Endothelial cell of umbilical vein (primary cell): Measurements from ENCODE around the gene PTCHD4. TPM values are rescaled to one million over a fixed set of nuclear protein-coding genes. Genes with fewer than 3 reads are reported as not detected.

ENCODE experiments used
- Bru-seq: library from RNA; stranded (reverse); fragments of 400-500 nt; gene quantifications from one replicate; lab custom pipeline; 2021; lab: Mats Ljungman, UMichigan
- BruChase-seq, 2 experiments: library from RNA; stranded (reverse); fragments of 400-500 nt; gene quantifications; one replicate each; lab custom pipeline; 2021; lab: Mats Ljungman, UMichigan
- BruUV-seq: library from RNA; stranded (reverse); fragments of 400-500 nt; replicated peaks from 2 replicates; lab custom pipeline; 2021; lab: Mats Ljungman, UMichigan
- CTCF ChIA-PET: fragments of 300-600, 350-600 bp; sonication (Branson Sonifier 250); formaldehyde crosslinking; loops from one replicate; lab custom pipeline; 2021; ENCODE audit warnings: antibody characterized with exemption, inconsistent platforms; lab: Charles Lee
- POLR2A ChIA-PET: fragments of 300-600, 350-600 bp; sonication (Branson Sonifier 250); formaldehyde crosslinking; loops from one replicate; lab custom pipeline; 2021; ENCODE audit warnings: antibody characterized with exemption, inconsistent platforms; lab: Charles Lee
- DNase-seq: peaks from one replicate; pipeline ENCODE4 v3.0.0-alpha.2; 2011; ENCODE audit warnings: low read depth, low spot score
- FAIRE-seq: peaks from 2 replicates; lab custom pipeline; 2011; peaks lifted over from hg19 to GRCh38; lab: Jason Lieb, UNC
- H2AFZ ChIP-seq: 2 replicates; pipeline ENCODE4 v1.6.0; 2012; ENCODE audit warnings: low read depth, low read length, control low read depth, inconsistent platforms
- H3K27ac ChIP-seq: 2 replicates; pipeline ENCODE4 v1.5.1; 2011; ENCODE audit warnings: low read depth, mild to moderate bottlenecking, control low read depth, low read length, moderate library complexity; ENCODE audit not compliant: insufficient read depth
- H3K27me3 ChIP-seq, 2 experiments: 2 replicates each; pipeline versions ENCODE4 v1.6.0 to v1.6.1; 2011; ENCODE audit warnings: low read length in 2 of 2, mixed read lengths in 1 of 2; ENCODE audit not compliant: control insufficient read depth in 2 of 2, insufficient read depth in 2 of 2
- H3K36me3 ChIP-seq, 2 experiments: 2 replicates in 1 of 2; 3 replicates in 1 of 2; pipeline ENCODE4 v1.5.1; 2011; ENCODE audit warnings: low read length in 2 of 2, mild to moderate bottlenecking in 1 of 2, moderate library complexity in 1 of 2; ENCODE audit not compliant: control insufficient read depth in 2 of 2, insufficient read depth in 2 of 2; ENCODE audit errors: extremely low read depth in 1 of 2
- H3K4me1 ChIP-seq: 3 replicates; pipeline ENCODE4 v1.5.1; 2011; ENCODE audit warnings: mild to moderate bottlenecking, low read length; ENCODE audit not compliant: control insufficient read depth, insufficient read depth; ENCODE audit errors: extremely low read depth
- H3K4me2 ChIP-seq: 2 replicates; pipeline ENCODE4 v1.6.1; 2011; ENCODE audit warnings: low read length, control low read depth, mixed read lengths; ENCODE audit not compliant: insufficient read depth
- H3K4me3 ChIP-seq, 3 experiments: fragments of 200-600 bp in 1 of 3; sonication (generic), shearing (Covaris generic) in 1 of 3; replicated peaks in 1 of 3; 2 replicates each; pipeline ENCODE4 v1.5.1; 2011 to 2016; ENCODE audit warnings: control low read depth in 3 of 3, low read length in 3 of 3, mild to moderate bottlenecking in 2 of 3, inconsistent platforms in 1 of 3, low read depth in 1 of 3, moderate library complexity in 1 of 3; ENCODE audit not compliant: insufficient read depth in 1 of 3
- H3K79me2 ChIP-seq: 2 replicates; pipeline ENCODE4 v1.6.0; 2012; ENCODE audit warnings: low read length, inconsistent platforms; ENCODE audit not compliant: control insufficient read depth, insufficient read depth
- H3K9ac ChIP-seq: replicated peaks from 2 replicates; pipeline ENCODE3; 2011; ENCODE audit warnings: low read length, control low read depth; ENCODE audit not compliant: insufficient read depth; ENCODE audit errors: extremely low read depth
- H3K9me1 ChIP-seq: replicated peaks from 3 replicates; pipeline ENCODE4 v1.6.0; 2011; ENCODE audit warnings: mild to moderate bottlenecking, low read length; ENCODE audit not compliant: control insufficient read depth, insufficient read depth; ENCODE audit errors: extremely low read depth
- H3K9me3 ChIP-seq: replicated peaks from 2 replicates; pipeline ENCODE4 v1.5.1; 2012; ENCODE audit warnings: low read length, inconsistent platforms; ENCODE audit not compliant: control insufficient read depth, insufficient read depth
- H4K20me1 ChIP-seq: replicated peaks from 2 replicates; pipeline ENCODE3; 2011; ENCODE audit warnings: mild to moderate bottlenecking, low read length; ENCODE audit not compliant: control insufficient read depth, insufficient read depth; ENCODE audit errors: extremely low read depth
- CTCF ChIP-seq, 2 donors: IDR thresholded peaks; 1 replicate in 1 of 2; 2 replicates in 1 of 2; pipeline ENCODE4 v1.5.1; 2011; ENCODE audit warnings: low read length in 2 of 2, mild to moderate bottlenecking in 2 of 2, moderate library complexity in 2 of 2, control low read depth in 1 of 2, inconsistent platforms in 1 of 2, low read depth in 1 of 2; ENCODE audit not compliant: insufficient read depth in 1 of 2; ENCODE audit errors: extremely low read depth in 1 of 2
- EZH2 ChIP-seq: IDR thresholded peaks from 2 replicates; pipeline ENCODE4 v1.6.1; 2012; ENCODE audit warnings: borderline replicate concordance, low read depth, mild to moderate bottlenecking, moderate library complexity, low read length, inconsistent platforms; ENCODE audit not compliant: severe bottlenecking
- FOS ChIP-seq: IDR thresholded peaks from 2 replicates; pipeline ENCODE4 v1.6.1; 2011; ENCODE audit warnings: mild to moderate bottlenecking, low read length, moderate library complexity, borderline replicate concordance; ENCODE audit not compliant: insufficient read depth
- GATA2 ChIP-seq: IDR thresholded peaks from 2 replicates; pipeline ENCODE4 v1.7.0; 2011; ENCODE audit warnings: low read depth, mild to moderate bottlenecking, moderate library complexity, mixed read lengths, low read length; ENCODE audit not compliant: insufficient read length, insufficient read depth
- JUN ChIP-seq: IDR thresholded peaks from 2 replicates; pipeline ENCODE4 v1.6.1; 2011; ENCODE audit warnings: borderline replicate concordance, low read depth; ENCODE audit not compliant: insufficient read length, insufficient read depth
- MAX ChIP-seq: IDR thresholded peaks from 2 replicates; pipeline ENCODE4 v1.6.1; 2011; ENCODE audit not compliant: insufficient read depth, insufficient read length
- MYC ChIP-seq: IDR thresholded peaks from one replicate; pipeline ENCODE4 v1.6.1; 2011; ENCODE audit warnings: mild to moderate bottlenecking, low read depth, low read length
- POLR2A ChIP-seq: IDR thresholded peaks from 2 replicates; pipeline ENCODE4 v1.6.1; 2012; ENCODE audit warnings: low read depth, mild to moderate bottlenecking, control low read depth, low read length
- POLR2AphosphoS5 ChIP-seq: IDR thresholded peaks from 2 replicates; pipeline ENCODE4 v1.6.1; 2012; ENCODE audit warnings: low read depth, mild to moderate bottlenecking, control low read depth, low read length, moderate library complexity; ENCODE audit not compliant: insufficient read depth
- dilution Hi-C: fragments of 300-500 bp; cut with MboI; formaldehyde crosslinking; loops from one replicate; pipeline ENCODE4 v1.15.0; 2019; ENCODE audit warnings: low sequenced_read_pairs; ENCODE audit not compliant: extremely low pct_ligation_motif_present
- intact Hi-C: fragments of 100-400 bp; cut with micrococcal nuclease; formaldehyde crosslinking; loops from one replicate; pipeline ENCODE4 v1.10.0; 2022
- long read RNA-seq: library from polyadenylated mRNA; stranded (forward); transcript quantifications from one replicate; pipeline ENCODE4 v2.0.0, GENCODE V29; 2021
- polyA minus RNA-seq, 3 experiments: library from RNA; depleted of rRNA, polyadenylated mRNA; stranded (reverse); fragments of >200 nt; gene quantifications; 1 replicate in 1 of 3; 2 replicates in 2 of 3; pipeline ENCODE4 v1.2.3, GENCODE V29; 2011
- polyA plus RNA-seq, 4 experiments: library from polyadenylated mRNA; depleted of rRNA in 3 of 4; stranded (reverse) in 3 of 4; unstranded in 1 of 4; fragments of >200 nt; gene quantifications; 2 replicates each; pipeline versions ENCODE4 v1.2.1 to v1.2.3, GENCODE V29; 2011 to 2012; ENCODE audit warnings: missing spikeins in 1 of 4
- total RNA-seq: library from RNA; stranded (reverse); gene quantifications from 2 replicates; pipeline ENCODE4 v1.2.3, GENCODE V29; 2021

The PTCHD4 gene
- total RNA-seq (1.9 and 2.0 TPM in 2 replicates), polyA plus RNA-seq (1.3 and 1.5 TPM in 2 replicates), polyA minus RNA-seq (3.6 and 4.2 TPM in 2 replicates), Bru-seq, nascent RNA (percentile 48 among the genes with signal in this experiment), BruChase-seq, experiment 1, labeled RNA remaining after a 6-hour chase (percentile 59 among the genes with signal in this experiment), BruChase-seq, experiment 2, labeled RNA remaining after a 2-hour chase (percentile 64 among the genes with signal in this experiment)
- 0.90 and 1.1 TPM in 2 replicates for polyA plus RNA-seq (2011; cell fraction: cytosol; rRNA removed)
- polyA plus RNA-seq (2011; cell fraction: nucleus; rRNA removed), result 2.0 and 2.1 TPM in 2 replicates
- 2.6 and 5.8 TPM in 2 replicates for polyA plus RNA-seq (2012)
- not detected for polyA minus RNA-seq (2011; cell fraction: cytosol; rRNA and poly(A)+ RNA removed)
- polyA minus RNA-seq (2011; cell fraction: nucleus; rRNA and poly(A)+ RNA removed), result 7.7 and 8.4 TPM in 2 replicates
- long read RNA-seq, partial matches to known transcripts, result 2 of 17 reads
- long read RNA-seq, other reads (novel, unspliced or antisense), result 15 of 17 reads

GRCh38 chr6:48111143-48111506 is at the start of gene PTCHD4:
Gene PTCHD4 (minus strand): TSS chr6:48111197. CDS start chr6:48068957, 42,240 bp downstream.
- Histone ChIP-seq H3K9me3 (no peaks in the 10 kb centered on the region), H3K36me3 (no peaks in the 10 kb centered on the region), H3K4me3 (peak within 1 kb of the TSS; percentile 36 to 88 (median 56)), H3K27ac (peak within 1 kb of the TSS; percentile 62), H3K4me1 (no peaks in the 10 kb centered on the region), H3K79me2 (peaks cover 14% of the 10 kb centered on the region), H3K9ac (peak within 1 kb of the TSS; percentile 77), H2AFZ (peak within 1 kb of the TSS; percentile 1), H4K20me1 (no peaks in the 10 kb centered on the region), H3K9me1 (no peaks in the 10 kb centered on the region), H3K4me2 (peak within 1 kb of the TSS; percentile 70), H3K27me3 (no peaks in the 10 kb centered on the region)
- dilution Hi-C loops (no loop called here), intact Hi-C loops (no loop called here)
- FAIRE-seq, result peak; percentile 84
- ChIA-PET CTCF (no interaction called here), POLR2A (no interaction called here)
- DNase-seq, result peak; percentile 88
- TSS peak; percentile 45 for BruUV-seq
- TF ChIP-seq JUN, result no peak
- TF ChIP-seq MAX, result no peak
- peak; percentile 57 for TF ChIP-seq POLR2AphosphoS5
- TF ChIP-seq GATA2, result no peak

- no TSS peak for BruUV-seq
- no peak for FAIRE-seq
- no peak overlapping the region for H3K4me3 ChIP-seq
- no peaks in the 10 kb centered on the region for H3K27me3 ChIP-seq
- peaks cover 2% of the 10 kb centered on the region for H3K9me3 ChIP-seq
- no peaks in the 10 kb centered on the region for H3K9me1 ChIP-seq
- no peaks in the 10 kb centered on the region for H3K4me1 ChIP-seq
- no peaks in the 10 kb centered on the region for H4K20me1 ChIP-seq
- no peak for DNase-seq
- dilution Hi-C loops (no loop called here), intact Hi-C loops (no loop called here)
- ChIA-PET CTCF (no interaction called here), POLR2A (no interaction called here)
- no peak overlapping the region for H3K9ac ChIP-seq
- no peak overlapping the region for H3K27ac ChIP-seq
- no peak for TF ChIP-seq POLR2A
- no peak for TF ChIP-seq EZH2
- no peak for TF ChIP-seq MYC
- no peak for TF ChIP-seq JUN
- TF ChIP-seq POLR2AphosphoS5, result no peak
- no peak for TF ChIP-seq GATA2
- TF ChIP-seq MAX, result no peak
- TF ChIP-seq FOS, result no peak
- no peak for TF ChIP-seq CTCF (IDR thresholded peaks at IDR 0.05; ENCODE audit: extremely low read depth in 1 of 2, insufficient read depth in 1 of 2, low read depth in 1 of 2, low read length in 2 of 2)
- H3K79me2 ChIP-seq, result no peaks in the 10 kb centered on the region
- no peak overlapping the region for H3K4me2 ChIP-seq
- no peak overlapping the region for H2AFZ ChIP-seq
- no peaks in the 10 kb centered on the region for H3K36me3 ChIP-seq
Observed at GRCh38 chr6:48151142-48151541, 40.1 kb upstream of the PTCHD4 start.
